Measurements from ENCODE around the gene SIVA1. TPM values are rescaled to one million over a fixed set of nuclear protein-coding genes. Genes with fewer than 3 reads are reported as not detected.

Gene SIVA1
- total RNA-seq, 1 donor from 2014 or later, result 219 TPM

DNA sequence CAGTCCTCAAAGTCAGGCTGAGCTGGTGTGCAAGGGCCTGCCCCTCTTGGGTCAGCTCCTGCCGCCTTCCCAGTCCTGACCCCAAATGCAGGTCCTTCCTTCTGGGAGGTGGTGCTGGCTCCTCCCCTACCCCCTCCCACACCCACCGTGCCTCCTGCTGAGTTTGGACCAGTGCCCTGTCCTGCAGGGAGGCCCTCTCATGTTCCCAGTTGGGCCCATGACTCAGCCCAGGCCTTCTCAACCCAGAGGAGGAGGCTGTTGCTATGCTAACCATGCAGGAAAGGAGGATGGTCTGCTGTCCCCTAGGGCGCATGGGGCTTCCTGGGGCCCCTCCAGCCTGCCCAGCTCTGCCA is 52.4 kb downstream of the SIVA1 start:
- no peak for DNase-seq (ENCODE audit: extremely low read depth, low read depth, low spot score)

DNA sequence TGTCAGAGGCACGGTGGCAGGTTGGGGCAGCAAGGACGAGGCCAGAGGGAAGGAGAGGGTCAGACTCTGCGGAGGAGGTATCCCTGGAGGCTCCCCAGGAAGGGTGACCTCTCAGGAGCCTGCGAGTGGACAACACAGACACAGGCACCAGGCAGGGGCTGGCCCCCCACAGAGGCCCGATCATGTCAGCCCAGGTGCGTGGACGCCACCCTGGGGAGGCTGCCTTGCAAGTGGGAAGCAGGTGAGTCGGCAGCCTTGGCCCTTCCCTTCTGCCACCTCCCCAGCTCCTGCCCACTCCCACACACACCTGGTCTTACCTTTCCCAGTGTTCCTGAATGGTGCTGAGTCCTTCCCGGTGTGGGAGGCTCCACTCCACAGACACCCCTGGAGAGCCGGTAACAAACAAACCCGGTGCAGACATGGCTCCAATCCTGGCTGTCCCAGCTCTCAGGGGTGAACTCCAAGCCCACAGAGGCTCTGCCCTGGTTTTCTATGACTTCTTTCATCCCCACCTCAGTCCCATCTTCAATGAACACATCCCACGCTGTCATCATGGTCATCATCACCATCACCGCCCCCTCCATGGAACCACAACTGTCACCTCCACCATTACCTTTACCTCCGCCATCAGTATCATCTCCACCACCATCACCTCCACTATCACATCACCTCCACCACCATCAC is 53.1 kb downstream of the SIVA1 start:
- no peak for DNase-seq (ENCODE audit: extremely low read depth, low read depth, low spot score)

DNA sequence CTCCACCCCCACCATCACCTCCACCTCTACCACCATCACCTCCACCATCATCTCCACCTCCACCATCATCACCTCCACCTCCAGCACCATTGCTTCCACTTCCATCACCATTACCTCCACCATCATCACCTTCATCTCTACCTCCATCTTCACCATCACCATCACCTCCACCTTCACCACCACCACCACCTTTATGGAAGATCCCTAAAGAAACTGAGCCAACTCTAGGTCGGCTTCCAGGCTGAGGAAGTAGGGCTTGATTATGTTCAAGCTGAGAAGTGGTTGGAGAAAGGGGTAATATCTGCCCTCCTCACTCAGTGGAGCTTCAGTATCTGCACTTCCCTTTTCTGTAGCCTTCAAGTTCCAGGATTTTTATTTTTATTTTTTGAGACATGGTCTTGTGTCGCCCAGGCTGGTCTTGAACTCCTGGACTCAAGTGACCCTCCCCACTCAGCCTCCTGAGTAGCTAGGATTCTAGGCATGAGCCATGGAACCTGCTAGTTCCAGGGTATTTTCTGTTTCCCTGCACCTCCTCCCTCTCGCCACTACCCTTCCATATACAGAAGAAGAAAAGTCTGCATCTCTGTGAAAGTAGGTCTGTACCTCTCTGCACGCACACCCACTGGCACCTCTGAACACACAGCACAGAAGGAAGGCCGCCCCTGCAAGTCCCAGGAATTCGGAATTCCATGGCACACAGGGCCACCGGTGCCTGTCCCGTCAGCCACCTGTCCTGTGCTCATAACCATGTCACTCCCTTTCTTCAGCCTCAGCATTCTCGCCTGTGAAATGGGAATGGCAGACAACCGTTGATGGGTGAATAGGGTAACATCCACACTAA is 53.9 kb downstream of the SIVA1 start:
- no peak for DNase-seq (ENCODE audit: extremely low read depth, low read depth, low spot score)

DNA sequence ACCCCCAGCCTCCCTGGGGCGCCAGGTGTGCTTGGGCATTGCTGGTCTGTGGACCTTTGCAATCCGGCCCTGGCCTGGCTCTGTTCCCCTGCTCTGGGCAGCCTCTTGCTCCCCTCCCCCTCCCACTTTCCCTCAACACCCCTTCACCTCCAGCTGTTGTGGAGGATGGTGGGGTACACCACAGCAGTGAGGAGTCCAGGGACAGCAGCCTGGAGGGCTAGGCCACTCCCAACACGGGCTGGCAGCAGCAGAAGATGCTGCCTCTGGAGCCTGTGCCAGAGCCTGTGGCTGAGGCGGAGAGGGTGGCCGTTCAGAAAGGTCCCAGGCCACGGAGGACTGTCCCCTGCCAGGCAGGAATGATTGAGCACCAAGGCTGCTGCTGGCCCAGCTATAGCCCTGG is 55.5 kb downstream of the SIVA1 start:
- DNase-seq (ENCODE audit: extremely low read depth, low read depth, low spot score), result no peak

Other genes with a start within 250 kb of the SIVA1 start
- gene C14orf180, start 173.4 kb upstream of the SIVA1 start, total RNA-seq, result not detected in 2 replicates
- 0.53 TPM in 1 of 2 replicates, not detected in the other for gene TMEM179, start 148.4 kb upstream of the SIVA1 start, total RNA-seq
- 118 and 140 TPM in 2 replicates for gene INF2, start 63.5 kb upstream of the SIVA1 start, total RNA-seq
- 0.29 and 4.7 TPM in 2 replicates for gene ADSS1, start 28.9 kb upstream of the SIVA1 start, total RNA-seq
- 128 and 143 TPM in 2 replicates for gene AKT1, start 42.6 kb downstream of the SIVA1 start, total RNA-seq
- gene ZBTB42, start 48.0 kb downstream of the SIVA1 start, total RNA-seq, result 3.1 and 8.2 TPM in 2 replicates
- 27.5 and 37.0 TPM in 2 replicates for gene CEP170B, start 112.1 kb downstream of the SIVA1 start, total RNA-seq
- gene PLD4, start 171.7 kb downstream of the SIVA1 start, total RNA-seq, result not detected in 2 replicates
- gene AHNAK2, start 225.2 kb downstream of the SIVA1 start, total RNA-seq, result 47.2 and 79.6 TPM in 2 replicates
- gene CLBA1, start 232.6 kb downstream of the SIVA1 start, total RNA-seq, result 6.4 and 9.6 TPM in 2 replicates

Measured in glomerular endothelial cell (primary cell).